Colon (tissue), 2 donors: Measurements from ENCODE around the gene SNRPF.
"Not testable (repeated sequence)": the region's sequence is repeated elsewhere in the genome, so short reads cannot be mapped to it uniquely, and the experiment has no call there.

ENCODE experiments used
- FAIRE-seq: peaks from 2 replicates; lab custom pipeline; 2012; peaks lifted over from hg19 to GRCh38; lab: Jason Lieb, UNC
- donor health status: control.
- donor health status: control.

Gene SNRPF

DNA sequence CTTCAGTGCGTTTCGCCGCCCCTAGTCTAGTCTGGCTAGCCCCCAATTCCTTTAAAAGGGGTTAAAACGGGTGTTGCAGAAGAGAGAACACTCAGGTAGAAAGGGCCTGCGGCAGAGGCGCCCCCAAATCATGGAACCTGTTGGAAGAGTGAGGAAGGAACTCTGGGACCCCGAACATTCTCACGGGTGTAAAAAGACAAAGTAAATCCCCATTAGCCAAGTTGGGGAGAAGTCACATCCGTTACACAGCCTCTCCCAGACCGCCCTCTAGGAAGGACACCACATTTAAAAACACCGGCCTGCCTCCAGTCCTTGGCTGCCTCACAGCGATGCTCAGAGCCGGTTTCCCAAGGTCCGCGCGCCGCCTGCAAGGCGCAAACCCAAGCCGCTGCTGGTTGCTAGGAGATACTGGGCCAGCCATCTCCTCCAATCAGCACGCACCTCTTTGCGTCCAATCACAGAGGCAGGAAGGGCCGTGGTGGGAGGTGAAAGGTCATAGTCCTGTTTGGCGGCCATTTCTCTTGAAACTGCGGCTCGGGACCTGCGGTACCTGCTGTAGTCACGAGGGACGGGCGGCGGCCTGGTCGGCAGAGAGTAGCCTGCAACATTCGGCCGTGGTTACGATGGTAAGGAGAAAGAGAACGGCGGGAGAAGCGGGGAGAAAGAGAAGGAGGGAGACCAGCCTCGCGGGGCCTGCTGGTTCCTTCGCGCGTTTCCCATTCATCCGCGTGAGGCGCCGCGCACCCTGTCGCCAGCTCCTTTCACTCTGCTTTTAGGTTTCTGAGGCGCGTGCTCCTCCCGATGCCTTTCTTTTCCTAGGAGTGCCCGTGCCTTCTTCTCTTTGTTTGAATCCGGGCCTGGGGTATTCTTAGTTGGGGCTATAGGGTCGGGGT is at the start of gene SNRPF:
SNRPF (plus strand) TSS at position 502 of the 893 bp plus-strand sequence; CDS start at position 624, 122 bp downstream.
- FAIRE-seq: no peak

DNA sequence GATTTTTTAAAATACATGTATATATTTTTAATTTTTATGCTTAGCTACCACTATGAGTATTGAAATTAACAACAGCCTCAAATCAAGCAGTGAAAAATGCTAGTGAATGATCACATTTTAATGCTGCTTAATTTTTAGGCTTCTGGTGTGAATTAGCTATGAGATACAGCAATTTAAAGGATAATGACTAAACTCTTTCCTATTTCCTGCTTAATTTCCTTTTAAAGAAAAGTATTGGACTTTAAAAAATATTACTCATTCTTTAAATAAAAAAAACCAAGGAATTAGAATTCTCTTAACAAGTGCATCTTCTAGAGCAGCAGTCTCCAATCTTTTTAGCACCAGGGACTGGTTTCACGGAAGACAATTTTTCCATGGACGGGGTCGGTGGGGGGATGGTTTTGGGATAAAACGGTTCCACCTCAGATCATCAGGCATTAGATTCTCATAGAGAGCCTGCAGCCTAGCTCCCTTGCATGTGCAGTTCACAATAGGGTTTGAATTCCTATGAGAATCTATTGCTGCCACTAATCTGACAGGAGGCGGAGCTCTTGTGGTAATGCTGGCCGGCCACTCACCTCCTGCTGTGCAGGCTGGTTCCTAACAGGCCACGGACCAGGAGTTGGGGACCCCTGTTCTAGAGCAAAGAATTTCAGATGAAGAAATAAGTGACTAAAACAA is 49.6 kb upstream of the SNRPF start:
- FAIRE-seq: no peak

DNA sequence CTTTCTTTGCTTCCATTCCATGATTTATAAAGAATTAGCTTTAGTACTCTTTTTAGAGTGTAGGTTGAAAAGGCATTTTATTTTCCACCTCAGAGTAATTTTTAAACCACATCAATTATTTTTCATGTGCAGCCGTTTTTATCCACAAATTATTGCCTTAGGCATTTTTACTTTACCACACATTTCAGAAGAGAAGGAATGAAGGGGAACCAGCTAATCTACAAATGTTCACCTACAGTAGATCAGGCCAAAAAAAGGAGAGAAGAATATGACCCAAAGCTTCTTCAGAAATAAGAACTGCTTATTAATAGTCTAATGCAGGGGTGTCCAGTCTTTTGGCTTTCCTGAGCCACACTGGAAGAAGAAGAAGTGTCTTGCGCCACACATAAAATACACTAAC is 48.3 kb upstream of the SNRPF start:
- no peak for FAIRE-seq

DNA sequence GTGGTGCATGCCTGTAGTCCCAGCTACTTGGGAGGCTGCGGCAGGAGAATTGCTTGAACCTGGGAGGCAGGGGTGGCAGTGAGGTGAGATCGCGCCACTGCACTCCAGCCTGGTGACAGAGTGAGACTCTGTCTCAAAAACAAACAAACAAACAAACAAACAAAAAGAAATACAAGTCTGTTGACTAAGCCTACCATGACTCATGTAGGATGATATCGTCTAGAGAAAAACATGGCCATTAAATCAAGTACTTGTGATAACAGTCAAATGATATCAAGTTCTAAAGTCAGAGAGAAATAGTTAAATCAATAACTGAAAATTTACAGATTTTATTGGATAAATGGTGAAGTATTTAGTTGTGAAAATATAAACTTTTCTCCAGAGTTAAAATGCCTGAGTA is 46.6 kb upstream of the SNRPF start:
- not testable (repeated sequence) for FAIRE-seq

DNA sequence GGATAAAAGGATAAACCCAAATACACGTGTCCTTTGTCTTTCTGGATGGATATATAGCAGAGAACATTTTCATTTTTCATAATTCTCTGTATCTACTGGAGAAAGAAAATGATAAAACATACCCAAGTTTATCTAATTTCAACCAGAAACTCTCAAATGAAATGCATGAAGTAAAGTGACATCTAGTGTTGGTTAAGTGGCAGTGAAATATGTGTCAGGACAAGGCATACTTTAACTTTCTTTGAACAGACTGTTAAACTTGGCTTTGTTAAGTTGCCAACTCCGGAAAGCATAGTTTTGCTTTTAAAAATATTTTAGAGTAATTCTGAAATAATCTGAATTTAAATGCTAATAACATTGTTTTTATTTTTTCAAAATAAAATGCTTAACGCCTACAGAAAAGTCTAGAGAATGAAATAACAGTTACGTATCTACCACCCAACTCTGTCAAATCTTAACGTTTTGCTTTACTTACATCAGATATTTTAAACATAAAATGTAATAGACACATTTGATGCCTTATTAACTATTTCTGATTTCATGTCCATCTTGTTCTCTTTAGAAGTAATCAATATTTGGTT is 43.0 kb upstream of the SNRPF start:
- peak; percentile 62 for FAIRE-seq

DNA sequence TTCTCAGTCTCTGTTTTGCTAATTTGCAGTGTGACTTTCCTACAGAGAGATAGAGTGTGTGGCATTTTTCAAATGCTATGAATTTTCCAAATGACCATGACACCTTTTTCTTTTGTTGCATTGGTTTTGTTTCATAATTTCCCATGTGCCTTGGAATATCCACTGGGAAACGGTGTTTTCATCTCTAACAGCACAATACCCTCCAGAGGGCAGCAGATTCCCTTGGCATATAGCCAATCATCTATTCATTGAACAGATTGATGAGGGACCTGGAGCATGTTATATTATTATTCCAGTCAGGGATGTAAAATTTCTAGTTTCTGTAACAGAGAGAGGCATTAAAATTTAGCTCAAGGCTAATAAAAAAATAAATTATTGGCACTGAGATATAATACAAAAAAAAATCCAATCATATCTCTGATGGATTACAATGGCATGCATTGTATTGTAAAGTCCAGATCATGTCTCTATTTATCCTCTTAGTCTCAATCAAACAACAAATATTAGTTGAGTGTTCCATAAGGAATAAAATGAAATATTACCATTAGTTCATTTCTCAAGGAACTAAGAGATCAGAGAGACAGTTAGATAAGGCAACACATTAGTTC is 38.6 kb upstream of the SNRPF start:
- FAIRE-seq: no peak

DNA sequence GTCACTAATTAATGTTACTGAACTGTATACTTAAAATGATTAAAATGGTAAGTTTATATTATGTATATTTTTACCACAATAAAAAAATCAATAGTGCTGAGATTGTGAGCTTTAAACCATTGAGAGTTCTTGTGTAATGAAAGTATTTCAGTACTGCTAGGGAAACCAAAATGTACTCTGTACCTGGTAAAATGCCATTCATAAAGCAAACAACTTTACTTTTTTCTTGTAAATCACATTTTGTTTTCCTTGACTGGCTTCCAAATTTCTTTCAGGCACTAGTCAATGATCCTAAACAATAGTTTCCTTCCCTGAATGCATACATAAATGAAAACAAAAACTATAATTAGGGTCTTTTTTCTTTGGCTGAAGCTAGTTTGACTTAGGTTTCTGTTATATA is 29.4 kb upstream of the SNRPF start:
- no peak for FAIRE-seq

DNA sequence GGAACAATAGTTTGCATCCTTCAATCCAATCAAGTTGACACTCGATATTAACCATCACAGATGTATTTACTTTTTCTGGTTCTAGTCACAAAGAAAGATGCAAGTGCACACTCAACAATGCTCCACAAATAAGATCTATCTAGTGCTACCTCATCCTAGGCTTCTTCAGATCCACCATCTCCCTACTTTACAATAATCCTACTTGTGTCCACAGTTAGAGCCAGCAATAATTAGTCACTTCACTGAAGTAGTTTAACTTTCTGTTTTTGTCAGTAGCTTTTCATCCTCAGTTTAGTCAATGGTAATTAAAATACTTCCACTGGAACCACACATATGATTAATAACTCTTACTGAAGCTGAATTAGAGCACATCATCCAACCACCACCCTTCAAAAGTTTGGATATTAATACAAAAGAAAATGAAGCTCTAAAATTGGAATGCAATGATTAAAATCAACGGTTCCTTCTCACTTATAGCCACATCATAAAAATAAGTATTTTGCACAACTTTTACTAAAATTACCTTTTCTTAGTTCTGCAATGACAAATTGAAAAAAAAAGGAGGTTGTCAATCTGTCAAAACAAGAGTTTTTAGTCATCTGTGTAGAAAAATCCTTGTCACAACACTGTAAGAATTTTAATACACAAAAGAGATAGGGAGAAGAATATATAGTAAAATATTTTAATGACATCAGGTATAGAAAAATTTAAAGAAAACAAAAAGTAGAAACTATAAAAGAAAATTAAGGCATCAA is 28.2 kb upstream of the SNRPF start:
- FAIRE-seq: no peak

DNA sequence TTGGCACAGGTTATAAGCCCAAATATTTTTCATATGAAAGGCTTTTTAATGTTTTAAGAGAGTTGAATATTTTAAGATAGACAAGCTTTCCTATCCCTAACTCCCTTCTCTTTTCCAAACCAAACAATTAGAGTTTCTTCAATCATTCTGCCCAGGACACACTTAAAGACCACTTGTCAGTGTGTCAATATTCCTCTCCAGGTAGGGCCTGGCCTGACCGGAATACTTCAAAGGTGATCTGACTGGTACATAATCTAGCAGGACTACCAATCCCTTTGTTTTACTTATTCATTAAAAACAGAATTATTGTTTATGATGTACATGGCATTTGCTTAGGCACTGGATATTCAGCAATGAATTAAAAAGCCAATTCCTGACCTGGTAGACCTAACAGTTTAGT is 24.2 kb upstream of the SNRPF start:
- FAIRE-seq: no peak

DNA sequence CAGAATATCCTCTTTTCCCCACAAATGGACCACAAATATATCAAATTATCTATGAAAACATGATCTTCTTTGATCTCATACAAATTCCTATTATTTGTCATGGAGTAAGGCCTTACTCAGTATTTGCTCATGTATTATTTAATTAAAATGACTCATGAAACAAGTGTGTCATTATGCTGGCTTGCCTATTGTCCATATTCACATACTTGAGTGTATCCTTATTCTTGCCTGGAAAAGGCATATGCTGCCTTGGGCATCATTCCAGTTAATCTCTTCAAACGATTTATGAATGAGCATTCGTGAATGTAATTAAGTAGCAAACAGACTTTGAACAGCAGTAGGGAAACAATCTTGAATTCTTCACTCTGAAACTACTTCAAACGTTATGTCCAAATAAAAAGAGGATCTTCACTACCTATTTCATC is 22.6 kb upstream of the SNRPF start:
- FAIRE-seq: no peak

DNA sequence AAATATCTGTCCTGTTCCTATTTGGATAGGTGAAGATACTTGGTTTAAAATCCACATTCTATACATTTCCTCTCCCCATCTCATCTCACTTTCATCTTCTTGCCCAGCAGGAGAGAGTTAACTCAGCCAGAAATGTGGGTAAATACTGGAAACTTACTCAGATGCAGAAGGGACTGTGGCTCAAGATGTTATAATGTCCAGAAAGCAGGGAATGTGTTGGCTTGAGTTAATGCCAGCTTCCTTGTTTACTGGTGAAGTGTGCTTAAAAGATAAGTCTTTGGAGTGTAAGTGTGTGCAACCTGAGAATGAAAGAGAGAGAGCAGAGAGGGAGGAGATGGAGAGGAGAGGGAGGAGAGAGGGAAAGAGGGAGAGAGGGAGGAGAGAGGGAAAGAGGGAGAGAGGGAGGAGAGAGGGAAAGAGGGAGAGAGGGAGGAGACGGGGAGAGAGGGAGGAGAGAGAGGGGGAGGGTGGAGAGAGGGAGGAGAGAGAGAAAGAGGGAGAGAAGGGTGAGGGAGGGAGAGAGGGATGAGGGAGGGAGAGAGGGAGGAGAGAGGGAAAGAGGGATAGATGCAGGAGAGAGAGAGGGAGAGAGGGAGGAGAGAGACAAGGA is 22.0 kb upstream of the SNRPF start:
- FAIRE-seq: no peak

DNA sequence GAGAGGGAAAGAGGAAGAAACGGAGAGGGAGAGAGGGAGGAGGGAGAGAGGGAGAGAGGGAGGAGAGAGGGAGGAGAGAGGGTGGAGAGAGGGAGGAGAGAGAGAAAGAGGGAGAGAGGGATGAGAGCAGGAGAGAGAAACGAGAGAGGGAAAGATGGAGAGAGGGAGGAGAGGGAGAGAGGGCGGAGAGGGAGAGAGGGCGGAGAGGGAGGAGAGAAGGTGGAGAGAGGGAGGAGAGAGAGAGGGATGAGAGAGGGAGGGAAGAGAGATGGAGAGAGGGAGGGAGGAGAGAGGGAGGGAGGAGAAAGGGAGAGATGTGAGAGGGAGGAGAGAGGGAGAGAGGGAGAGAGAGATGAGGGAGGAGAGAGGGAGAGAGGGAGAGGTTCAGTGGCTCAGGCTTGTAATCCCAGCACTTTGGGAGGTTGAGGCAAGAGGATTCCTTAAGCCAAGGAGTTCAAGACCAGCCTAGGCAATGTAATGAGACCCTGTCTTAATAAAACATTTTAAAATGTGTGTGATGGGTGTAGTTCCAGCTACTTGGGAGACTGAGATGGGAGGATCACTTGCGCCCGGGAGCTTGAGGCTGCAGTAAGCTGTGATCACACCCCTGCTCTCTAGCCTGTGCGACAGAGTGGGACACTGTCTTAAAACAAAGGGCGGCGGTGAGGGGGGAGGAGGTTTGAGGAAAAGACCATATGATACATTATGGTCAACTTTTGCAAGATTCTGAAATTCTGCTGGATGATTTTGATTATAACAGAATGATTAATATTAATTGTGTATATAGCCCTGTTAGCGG is 21.3 kb upstream of the SNRPF start:
- FAIRE-seq: no peak

DNA sequence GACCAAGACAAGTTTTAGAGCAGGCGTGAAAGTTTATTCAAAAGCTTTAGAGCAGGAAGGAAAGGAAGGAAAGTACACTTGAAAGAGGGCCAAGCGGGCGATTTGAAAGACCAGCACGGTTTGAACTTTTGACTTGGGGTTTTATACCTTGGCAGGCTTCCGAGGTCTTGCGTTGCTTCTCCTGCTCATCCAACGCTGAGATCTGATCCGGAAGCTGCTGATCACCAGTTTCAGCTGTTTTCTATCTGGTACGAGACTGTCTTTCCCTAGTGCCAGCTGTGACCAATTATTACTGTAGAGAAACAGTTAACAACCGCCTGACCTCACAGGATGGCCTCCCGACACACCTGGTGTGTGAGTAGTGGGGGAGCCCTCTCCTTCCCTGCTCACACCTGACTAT is 20.6 kb upstream of the SNRPF start:
- FAIRE-seq: no peak

DNA sequence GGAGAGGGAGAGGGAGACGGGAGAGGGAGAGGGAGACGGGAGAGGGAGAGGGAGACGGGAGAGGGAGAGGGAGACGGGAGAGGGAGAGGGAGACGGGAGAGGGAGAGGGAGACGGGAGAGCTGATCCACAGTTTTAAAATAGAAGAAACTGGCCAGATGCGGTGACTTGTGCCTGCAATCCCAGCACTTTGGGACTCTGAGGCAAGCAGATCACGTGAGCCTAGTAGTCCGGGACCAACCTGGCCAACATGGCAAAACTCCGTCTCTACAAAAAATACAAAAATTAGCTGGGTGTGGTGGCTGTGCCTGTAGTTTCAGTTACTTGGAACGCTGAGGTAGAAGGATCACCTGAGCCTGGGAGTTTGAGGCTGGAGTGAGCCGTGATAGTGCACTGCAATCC is 16.3 kb upstream of the SNRPF start:
- FAIRE-seq: not testable (repeated sequence)

DNA sequence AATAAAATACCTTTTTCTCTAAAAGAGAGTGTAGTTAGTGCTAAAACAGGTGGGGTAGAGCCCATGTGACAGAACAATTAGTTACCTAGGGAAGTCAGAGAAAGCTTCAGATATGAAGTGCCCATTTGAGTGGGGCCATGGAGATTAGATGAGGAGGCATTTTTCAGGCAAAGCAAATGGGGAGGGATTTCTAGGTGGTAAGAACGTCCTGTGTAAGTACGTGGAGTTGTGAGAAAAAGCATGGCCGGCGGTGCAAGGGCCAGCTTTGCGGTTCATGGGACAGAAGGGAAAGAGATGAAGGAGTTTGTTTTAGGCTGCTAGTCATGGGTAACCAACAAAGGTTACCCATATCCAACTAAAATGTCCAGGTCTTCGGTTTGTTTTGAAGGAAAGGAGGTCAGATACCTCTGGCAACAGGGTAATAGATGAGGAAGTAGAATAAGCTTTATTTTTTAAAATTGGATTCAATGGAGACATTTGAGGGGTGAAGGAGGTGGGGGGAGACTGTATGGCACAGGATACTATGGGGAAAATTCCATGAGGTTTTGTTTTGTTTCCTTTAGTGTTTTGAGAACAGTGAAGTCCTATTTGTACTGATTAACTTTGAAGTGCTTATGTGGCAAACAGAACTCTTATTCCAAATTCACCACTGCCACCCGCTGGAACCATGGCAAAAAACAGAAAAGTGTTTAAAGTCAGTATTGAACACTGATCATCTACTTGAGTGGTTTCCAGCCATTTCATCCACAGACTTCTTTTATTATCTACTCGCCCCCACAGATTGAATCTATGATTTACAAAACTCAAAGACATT is 10.0 kb upstream of the SNRPF start:
- FAIRE-seq: no peak

DNA sequence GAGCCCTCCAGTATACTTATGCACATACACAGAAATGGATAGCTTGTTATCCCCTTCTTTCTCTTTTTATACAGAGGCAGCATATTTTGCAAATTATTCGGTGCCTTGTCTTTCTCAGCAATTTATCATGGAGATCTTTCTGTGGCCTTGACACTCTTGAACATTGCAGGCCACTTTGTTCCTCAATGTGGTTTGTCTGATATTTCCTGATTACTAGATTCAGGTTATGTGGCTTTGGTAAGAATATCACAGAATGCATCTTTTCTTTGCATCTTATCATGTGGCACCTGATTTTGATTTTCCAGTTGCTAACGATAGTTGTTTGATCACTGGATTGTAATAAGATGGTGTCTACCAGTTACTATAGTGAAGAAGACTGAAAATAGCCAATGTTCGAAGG is 7.1 kb upstream of the SNRPF start:
- FAIRE-seq: no peak

DNA sequence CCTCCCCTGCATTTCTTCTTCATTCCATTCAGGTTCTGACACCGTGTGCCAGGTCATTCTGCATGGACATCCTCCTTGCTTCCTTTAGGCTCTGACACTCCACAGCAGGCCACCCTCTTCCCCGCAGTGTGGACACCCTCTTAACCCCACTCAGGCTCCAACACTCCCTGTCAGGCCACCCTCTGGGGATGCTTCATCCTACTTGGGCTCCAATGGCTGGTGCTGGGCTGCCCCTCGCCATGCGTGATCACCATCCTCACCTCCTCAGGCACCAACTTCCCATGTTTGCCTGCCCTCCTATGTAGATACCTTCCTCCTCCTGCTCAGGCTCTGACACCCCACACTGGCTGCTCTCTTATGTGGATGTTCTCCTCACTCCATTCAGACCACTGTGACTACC is 6.6 kb upstream of the SNRPF start:
- FAIRE-seq: no peak

DNA sequence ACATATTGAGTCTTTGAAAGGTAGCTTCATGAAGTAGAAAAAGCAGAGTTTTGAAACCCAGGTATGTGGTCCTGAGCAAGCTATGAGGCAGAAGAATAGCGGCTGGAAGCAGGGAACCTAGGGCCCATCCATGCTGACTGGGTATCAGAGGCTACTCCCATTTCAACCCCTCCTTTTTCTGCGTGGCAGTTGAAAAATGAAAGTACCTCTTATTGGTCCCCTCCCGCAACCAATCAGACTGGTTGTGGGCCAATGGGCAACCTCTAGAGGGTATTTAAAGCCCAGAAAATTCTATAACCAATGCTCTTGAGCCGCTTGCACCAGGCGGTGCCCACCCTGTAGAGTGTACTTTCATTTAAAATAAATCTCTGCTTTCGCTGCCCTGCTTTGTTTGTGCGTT is 1.6 kb upstream of the SNRPF start:
- FAIRE-seq: no peak

DNA sequence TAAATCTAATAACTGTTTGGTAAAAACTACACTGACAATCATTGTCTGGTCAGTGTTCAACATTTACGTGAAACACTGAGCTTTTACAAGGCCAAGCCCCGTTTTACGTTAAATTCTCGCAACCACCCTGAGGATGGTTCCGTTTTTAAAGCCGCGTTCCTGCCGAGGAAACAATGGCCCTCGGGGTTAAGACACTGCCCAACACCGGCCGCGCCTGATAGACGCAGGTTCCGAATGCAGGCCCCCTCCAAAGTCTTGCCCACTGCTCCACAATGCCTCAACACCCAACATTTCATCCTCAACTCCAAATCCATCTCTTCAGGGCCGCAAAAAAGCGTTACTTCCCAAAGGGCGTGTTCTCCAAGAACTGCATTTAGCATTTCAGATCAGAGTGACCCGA is 953 bp upstream of the SNRPF start:
- FAIRE-seq: no peak

DNA sequence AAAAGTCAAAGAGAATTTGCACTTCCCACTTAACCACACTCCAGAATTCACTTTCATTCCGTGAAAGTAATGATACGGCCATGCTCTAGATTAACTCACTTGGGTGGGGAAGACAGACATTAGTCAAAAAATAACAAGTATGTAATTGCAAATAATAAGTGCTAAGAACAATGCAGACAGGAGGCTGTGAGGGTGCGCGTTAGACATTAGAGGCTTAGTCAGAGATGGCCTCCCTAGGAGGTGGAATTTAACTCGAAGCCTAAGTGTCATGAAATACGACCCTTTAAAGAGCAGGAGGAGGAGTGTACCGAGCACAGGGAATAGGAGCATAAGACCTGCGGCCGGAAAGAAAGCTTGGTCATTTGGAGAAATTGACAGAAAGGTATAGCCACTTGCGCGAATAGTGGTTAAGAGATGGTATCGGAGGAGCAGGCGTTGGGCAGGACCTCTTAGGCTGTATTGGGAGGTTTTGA is 628 bp downstream of the SNRPF start:
- no peak for FAIRE-seq
